ENCODE measurements around the gene HYAL2. TPM values are rescaled to one million over a fixed set of nuclear protein-coding genes. Genes with fewer than 3 reads are reported as not detected.

The HYAL2 gene
- total RNA-seq, 5 donors from 2014 or later (not counting 1 experiment from before 2014, with no cell fraction given): 0.50 to 6.8 (median 3.0) TPM

GRCh38 chr3:50320853-50321335 is 1.7 kb downstream of the HYAL2 start:
- H3K4me3 Mint-ChIP-seq: peak overlapping the region; percentile 82 to 90 (median 86)
- peaks cover 34 to 57% (median 39%) of the 10 kb centered on the region in 3 donors for H3K4me1 Mint-ChIP-seq
- ChIA-PET POLR2A (interaction anchor here in 1 of 2 donors (0.6 kb wide), 1 partner anchor 21 kb away, joined by 13 read pairs; no protein-coding TSS in a partner anchor), CTCF (interaction anchor here (0.6 to 1.0 kb wide), 5 partner anchors 16 to 295 kb away, joined by 3 to 5 read pairs (median 4); partner anchors contain the start of genes HYAL3 (in 1 of the 2) and NAA80 (in 1 of the 2))
- no peaks in the 10 kb centered on the region for H3K9me3 ChIP-seq
- H3K27me3 ChIP-seq (replicated peaks in 1 of 2; ENCODE audit: control insufficient read depth in 2 of 2, extremely low read depth in 1 of 2, insufficient read depth in 2 of 2, low read length in 1 of 2): no peaks in the 10 kb centered on the region
- H3K4me1 ChIP-seq (ENCODE audit: control insufficient read depth in 1 of 2, extremely low read depth in 1 of 2, insufficient read depth in 2 of 2, low read length in 2 of 2): peaks cover 6 to 73% of the 10 kb centered on the region in 2 experiments
- peak overlapping the region; percentile 80 to 84 for H3K4me3 ChIP-seq (ENCODE audit: control insufficient read depth in 1 of 2, extremely low read depth in 1 of 2, low read length in 1 of 2)
- WGBS (ENCODE audit: insufficient coverage): 1% methylated on average over 34 of the region's 45 CpGs
- DNase-seq: peak in 9 of 35 experiments; percentile 28 to 70 (median 38)
- no peaks in the 10 kb centered on the region for H3K27me3 Mint-ChIP-seq
- H3K27ac ChIP-seq (ENCODE audit: low read length): peak overlapping the region; percentile 35
- H3K27ac Mint-ChIP-seq: peak overlapping the region; percentile 73 to 90
- no peaks in the 10 kb centered on the region for H3K9me3 Mint-ChIP-seq
- ATAC-seq (replicated peaks in 1 of 4): peak; percentile 59 to 65 (median 62)
- no peaks in the 10 kb centered on the region for H3K36me3 Mint-ChIP-seq
- H3K36me3 ChIP-seq (ENCODE audit: control insufficient read depth in 2 of 2, extremely low read depth in 1 of 2, insufficient read depth in 1 of 2, low read length in 1 of 2): peaks cover 0 to 3% of the 10 kb centered on the region in 2 donors

GRCh38 chr3:50319894-50320625 is 2.5 kb downstream of the HYAL2 start:
- no peak for ATAC-seq (replicated peaks in 1 of 4)
- 96% methylated on average over 23 of the region's 29 CpGs for WGBS (ENCODE audit: insufficient coverage)
- H3K27me3 Mint-ChIP-seq: no peaks in the 10 kb centered on the region
- Histone ChIP-seq H3K9me3 (no peaks in the 10 kb centered on the region), H3K36me3 (ENCODE audit: control insufficient read depth in 2 of 2, extremely low read depth in 1 of 2, insufficient read depth in 1 of 2, low read length in 1 of 2) (no peaks in the 10 kb centered on the region), H3K27me3 (replicated peaks in 1 of 2; ENCODE audit: control insufficient read depth in 2 of 2, extremely low read depth in 1 of 2, insufficient read depth in 2 of 2, low read length in 1 of 2) (no peaks in the 10 kb centered on the region), H3K27ac (ENCODE audit: low read length) (no peak overlapping the region), H3K4me3 (ENCODE audit: control insufficient read depth in 1 of 2, extremely low read depth in 1 of 2, low read length in 1 of 2) (peak overlapping the region; percentile 80 to 84), H3K4me1 (ENCODE audit: control insufficient read depth in 1 of 2, extremely low read depth in 1 of 2, insufficient read depth in 2 of 2, low read length in 2 of 2) (peaks cover 6 to 77% of the 10 kb centered on the region in 2 experiments)
- peaks cover 31 to 60% (median 42%) of the 10 kb centered on the region in 3 donors for H3K4me1 Mint-ChIP-seq
- CTCF ChIA-PET: no interaction called here
- peak overlapping the region in 1 of 2 donors; percentile 90 for H3K27ac Mint-ChIP-seq
- POLR2A ChIA-PET: no interaction called here
- H3K4me3 Mint-ChIP-seq: peak overlapping the region; percentile 82 to 90 (median 86)
- DNase-seq: no peak
- H3K9me3 Mint-ChIP-seq: no peaks in the 10 kb centered on the region
- H3K36me3 Mint-ChIP-seq: no peaks in the 10 kb centered on the region

GRCh38 chr3:50319181-50319893 is 3.2 kb downstream of the HYAL2 start:
- Mint-ChIP-seq H3K9me3 (no peaks in the 10 kb centered on the region), H3K36me3 (no peaks in the 10 kb centered on the region), H3K4me3 (peak overlapping the region in 2 of 3 donors; percentile 86 to 90), H3K27ac (no peak overlapping the region), H3K4me1 (peaks cover 26 to 55% (median 37%) of the 10 kb centered on the region in 3 donors), H3K27me3 (no peaks in the 10 kb centered on the region)
- H3K4me3 ChIP-seq (ENCODE audit: control insufficient read depth in 1 of 2, extremely low read depth in 1 of 2, low read length in 1 of 2): no peak overlapping the region
- no peaks in the 10 kb centered on the region for H3K9me3 ChIP-seq
- H3K27me3 ChIP-seq (replicated peaks in 1 of 2; ENCODE audit: control insufficient read depth in 2 of 2, extremely low read depth in 1 of 2, insufficient read depth in 2 of 2, low read length in 1 of 2): no peaks in the 10 kb centered on the region
- no peak for DNase-seq
- peaks cover 6 to 73% of the 10 kb centered on the region in 2 experiments for H3K4me1 ChIP-seq (ENCODE audit: control insufficient read depth in 1 of 2, extremely low read depth in 1 of 2, insufficient read depth in 2 of 2, low read length in 2 of 2)
- no peak for ATAC-seq (replicated peaks in 1 of 4)
- no peaks in the 10 kb centered on the region for H3K36me3 ChIP-seq (ENCODE audit: control insufficient read depth in 2 of 2, extremely low read depth in 1 of 2, insufficient read depth in 1 of 2, low read length in 1 of 2)
- POLR2A ChIA-PET: interaction anchor here in 1 of 2 donors (0.5 kb wide), 1 partner anchor 9 kb away, joined by 5 read pairs; no protein-coding TSS in a partner anchor
- no peak overlapping the region for H3K27ac ChIP-seq (ENCODE audit: low read length)
- CTCF ChIA-PET: no interaction called here
- 100% methylated on average over 4 of the region's 16 CpGs for WGBS (ENCODE audit: insufficient coverage)

GRCh38 chr3:50318615-50319014 is 3.9 kb downstream of the HYAL2 start:
- H3K9me3 ChIP-seq: no peaks in the 10 kb centered on the region
- no peaks in the 10 kb centered on the region for H3K36me3 ChIP-seq (ENCODE audit: control insufficient read depth in 2 of 2, extremely low read depth in 1 of 2, insufficient read depth in 1 of 2, low read length in 1 of 2)
- H3K27me3 ChIP-seq (replicated peaks in 1 of 2; ENCODE audit: control insufficient read depth in 2 of 2, extremely low read depth in 1 of 2, insufficient read depth in 2 of 2, low read length in 1 of 2): no peaks in the 10 kb centered on the region
- no peaks in the 10 kb centered on the region for H3K9me3 Mint-ChIP-seq
- peaks cover 26 to 52% (median 37%) of the 10 kb centered on the region in 3 donors for H3K4me1 Mint-ChIP-seq
- peaks cover 6 to 68% of the 10 kb centered on the region in 2 experiments for H3K4me1 ChIP-seq (ENCODE audit: control insufficient read depth in 1 of 2, extremely low read depth in 1 of 2, insufficient read depth in 2 of 2, low read length in 2 of 2)
- 78% methylated on average over 4 of the region's 10 CpGs for WGBS (ENCODE audit: insufficient coverage)
- ChIA-PET CTCF (interaction anchor here in 1 of 2 donors (0.7 kb wide), 1 partner anchor 18 kb away, joined by 3 read pairs; no protein-coding TSS in a partner anchor), POLR2A (interaction anchor here in 1 of 2 donors (0.5 kb wide), 1 partner anchor 8 kb away, joined by 5 read pairs; no protein-coding TSS in a partner anchor)
- no peak overlapping the region for H3K4me3 ChIP-seq (ENCODE audit: control insufficient read depth in 1 of 2, extremely low read depth in 1 of 2, low read length in 1 of 2)
- H3K27me3 Mint-ChIP-seq: no peaks in the 10 kb centered on the region
- H3K27ac Mint-ChIP-seq: peak overlapping the region in 1 of 2 donors; percentile 28
- DNase-seq (no peak), ATAC-seq (replicated peaks in 1 of 4) (no peak)
- no peaks in the 10 kb centered on the region for H3K36me3 Mint-ChIP-seq
- no peak overlapping the region for H3K27ac ChIP-seq (ENCODE audit: low read length)
- no peak overlapping the region for H3K4me3 Mint-ChIP-seq

GRCh38 chr3:50318163-50318562 is 4.4 kb downstream of the HYAL2 start:
- H3K4me3 Mint-ChIP-seq: no peak overlapping the region

More at GRCh38 chr3:50318163-50318562, 4.4 kb downstream of the HYAL2 start:
- Mint-ChIP-seq H3K9me3 (no peaks in the 10 kb centered on the region), H3K27me3 (no peaks in the 10 kb centered on the region), H3K36me3 (no peaks in the 10 kb centered on the region), H3K4me1 (peaks cover 26 to 52% (median 37%) of the 10 kb centered on the region in 3 donors), H3K27ac (no peak overlapping the region)
- 92% methylated on average over 10 of the region's 11 CpGs for WGBS (ENCODE audit: insufficient coverage)
- H3K4me1 ChIP-seq (ENCODE audit: control insufficient read depth in 1 of 2, extremely low read depth in 1 of 2, insufficient read depth in 2 of 2, low read length in 2 of 2): peaks cover 6 to 68% of the 10 kb centered on the region in 2 experiments
- ATAC-seq (replicated peaks in 1 of 4) (no peak), DNase-seq (no peak)
- ChIA-PET CTCF (interaction anchor here in 1 of 2 donors (0.7 to 1.8 kb wide), 2 partner anchors 19 kb away, joined by 3 to 7 read pairs; partner anchors contain the start of genes HYAL3 and NAA80), POLR2A (interaction anchor here in 1 of 2 donors (0.6 kb wide), 1 partner anchor 11 kb away, joined by 3 read pairs; no protein-coding TSS in a partner anchor)
- no peak overlapping the region for H3K27ac ChIP-seq (ENCODE audit: low read length)
- no peak overlapping the region for H3K4me3 ChIP-seq (ENCODE audit: control insufficient read depth in 1 of 2, extremely low read depth in 1 of 2, low read length in 1 of 2)
- H3K36me3 ChIP-seq (ENCODE audit: control insufficient read depth in 2 of 2, extremely low read depth in 1 of 2, insufficient read depth in 1 of 2, low read length in 1 of 2): no peaks in the 10 kb centered on the region
- no peaks in the 10 kb centered on the region for H3K27me3 ChIP-seq (replicated peaks in 1 of 2; ENCODE audit: control insufficient read depth in 2 of 2, extremely low read depth in 1 of 2, insufficient read depth in 2 of 2, low read length in 1 of 2)
- no peaks in the 10 kb centered on the region for H3K9me3 ChIP-seq
